LoVo (cell line): ENCODE measurements around the gene DIABLO.
"Not testable (repeated sequence)": the region's sequence is repeated elsewhere in the genome, so short reads cannot be mapped to it uniquely, and the experiment has no call there.

Source experiments
- DNase-seq: peaks from one replicate; pipeline ENCODE4 v3.0.0-alpha.2; 2016; ENCODE audit warnings: low spot score

DIABLO gene

DNA sequence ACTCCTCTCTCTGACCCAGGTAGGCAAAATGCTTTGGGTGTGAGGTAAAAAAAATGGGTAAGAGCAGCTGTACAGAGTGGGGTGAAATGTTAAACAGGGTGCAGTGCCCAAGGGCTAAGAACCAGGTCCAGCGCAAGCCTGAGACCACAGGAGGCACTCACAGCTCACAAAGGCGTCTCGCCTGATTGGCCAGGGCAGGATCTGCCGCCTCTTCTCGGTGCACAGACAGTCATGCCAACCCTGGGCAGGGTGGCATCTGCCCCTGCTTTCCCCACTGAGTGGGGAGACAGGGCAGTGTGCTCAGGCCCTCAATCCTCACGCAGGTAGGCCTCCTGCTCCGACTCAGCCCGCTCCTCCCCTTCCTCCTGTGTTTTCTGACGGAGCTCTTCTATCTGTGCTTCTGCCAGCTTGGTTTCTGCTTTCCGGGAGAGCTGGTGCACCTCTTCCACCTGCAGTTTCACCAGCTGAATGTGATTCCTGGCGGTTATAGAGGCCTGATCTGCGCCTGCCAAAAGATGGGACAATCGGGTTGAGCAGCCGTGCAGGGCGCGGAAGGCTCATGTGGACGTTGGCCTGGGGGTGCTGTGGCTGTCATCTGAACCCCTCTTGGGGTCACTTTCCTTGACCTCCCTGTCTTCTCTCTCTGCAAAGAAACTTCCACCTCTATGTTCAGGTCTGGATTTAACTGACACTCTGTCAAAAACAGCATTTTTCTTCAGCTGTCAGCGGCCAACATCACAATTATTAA, 17.6 kb downstream of the DIABLO start:
- no peak for DNase-seq

DNA sequence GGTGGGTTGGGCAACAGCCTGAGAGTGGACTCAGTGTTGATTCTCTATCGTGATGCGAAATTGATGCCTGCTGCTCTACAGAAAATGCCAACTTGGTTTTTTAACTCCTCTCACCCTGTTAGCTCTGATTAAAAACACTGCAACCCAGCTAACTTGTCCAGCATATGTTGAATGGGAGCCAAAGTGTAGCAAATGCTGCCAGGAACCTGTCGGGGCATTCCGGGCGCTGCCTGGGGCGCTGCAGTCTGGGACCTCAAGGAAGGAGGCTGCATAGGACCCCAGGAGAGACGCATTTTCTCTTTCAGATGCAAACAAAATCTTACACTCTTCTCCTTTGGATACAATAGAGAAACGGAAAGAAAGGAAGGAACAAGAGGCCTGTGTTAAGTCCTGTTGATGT, 18.5 kb downstream of the DIABLO start:
- DNase-seq = no peak

DNA sequence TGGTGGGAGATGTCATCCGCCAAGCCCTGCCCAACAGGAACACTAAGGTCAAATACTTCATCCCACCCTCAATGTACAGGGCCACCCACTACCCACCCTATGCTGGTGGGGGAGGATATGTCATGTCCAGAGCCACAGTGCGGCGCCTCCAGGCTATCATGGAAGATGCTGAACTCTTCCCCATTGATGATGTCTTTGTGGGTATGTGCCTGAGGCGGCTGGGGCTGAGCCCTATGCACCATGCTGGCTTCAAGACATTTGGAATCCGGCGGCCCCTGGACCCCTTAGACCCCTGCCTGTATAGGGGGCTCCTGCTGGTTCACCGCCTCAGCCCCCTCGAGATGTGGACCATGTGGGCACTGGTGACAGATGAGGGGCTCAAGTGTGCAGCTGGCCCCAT, 18.9 kb downstream of the DIABLO start:
- no peak for DNase-seq

DNA sequence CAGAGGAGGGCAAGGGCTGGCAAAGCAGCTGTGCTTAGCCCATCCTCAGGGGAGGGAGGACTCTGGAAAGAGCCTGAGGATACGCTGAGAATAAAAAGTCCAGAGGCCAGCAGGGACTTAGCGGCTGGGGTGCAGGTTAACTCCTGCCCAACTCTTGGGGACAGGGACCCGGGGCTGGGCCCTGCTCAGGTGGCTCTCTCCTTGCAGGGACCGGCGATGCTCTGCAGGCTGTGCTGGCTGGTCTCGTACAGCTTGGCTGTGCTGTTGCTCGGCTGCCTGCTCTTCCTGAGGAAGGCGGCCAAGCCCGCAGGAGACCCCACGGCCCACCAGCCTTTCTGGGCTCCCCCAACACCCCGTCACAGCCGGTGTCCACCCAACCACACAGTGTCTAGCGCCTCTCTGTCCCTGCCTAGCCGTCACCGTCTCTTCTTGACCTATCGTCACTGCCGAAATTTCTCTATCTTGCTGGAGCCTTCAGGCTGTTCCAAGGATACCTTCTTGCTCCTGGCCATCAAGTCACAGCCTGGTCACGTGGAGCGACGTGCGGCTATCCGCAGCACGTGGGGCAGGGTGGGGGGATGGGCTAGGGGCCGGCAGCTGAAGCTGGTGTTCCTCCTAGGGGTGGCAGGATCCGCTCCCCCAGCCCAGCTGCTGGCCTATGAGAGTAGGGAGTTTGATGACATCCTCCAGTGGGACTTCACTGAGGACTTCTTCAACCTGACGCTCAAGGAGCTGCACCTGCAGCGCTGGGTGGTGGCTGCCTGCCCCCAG, 19.6 kb downstream of the DIABLO start:
- DNase-seq = no peak

DNA sequence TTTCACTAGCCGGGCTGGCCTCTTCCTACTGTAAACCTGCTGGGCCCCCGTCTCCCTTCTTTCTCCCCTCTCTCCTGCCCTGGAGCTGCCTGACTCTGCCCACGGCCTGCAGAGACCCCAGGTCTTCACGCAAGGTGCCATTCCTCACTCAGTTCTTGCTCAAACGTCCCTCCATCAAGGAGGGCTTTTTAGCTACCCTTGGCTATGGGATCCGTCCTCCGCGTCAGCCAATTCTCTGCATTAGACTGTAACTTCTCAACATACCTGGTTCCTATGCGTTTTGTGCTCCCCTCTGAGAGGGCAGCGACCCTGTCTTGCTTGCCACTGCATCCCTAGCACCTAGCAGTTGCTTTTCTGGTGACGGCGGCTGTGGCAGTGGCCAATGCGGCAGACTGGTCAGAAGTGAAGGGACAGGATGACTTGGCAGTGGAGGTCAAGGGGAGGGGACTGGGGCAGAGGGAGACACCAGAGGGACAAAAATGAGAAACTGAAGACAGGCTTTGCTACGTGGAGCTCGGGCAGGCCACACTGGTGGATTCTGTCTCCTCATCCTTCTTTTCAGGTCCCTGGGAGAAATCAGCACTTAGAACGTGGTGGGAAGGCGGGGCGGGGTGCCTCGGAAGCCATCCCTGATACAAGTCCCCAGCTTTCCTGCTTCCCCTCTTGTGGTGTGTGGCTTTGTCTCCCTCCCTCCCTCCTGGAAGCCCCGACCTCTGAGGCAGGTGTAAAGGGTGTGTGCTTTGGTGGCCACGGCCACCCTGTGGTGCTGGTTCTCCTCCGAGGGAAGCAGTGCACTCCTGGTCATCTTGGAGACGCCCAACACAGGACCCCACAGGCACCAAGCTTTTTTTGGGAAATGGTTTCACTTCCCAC, 20.6 kb downstream of the DIABLO start:
- no peak for DNase-seq

DNA sequence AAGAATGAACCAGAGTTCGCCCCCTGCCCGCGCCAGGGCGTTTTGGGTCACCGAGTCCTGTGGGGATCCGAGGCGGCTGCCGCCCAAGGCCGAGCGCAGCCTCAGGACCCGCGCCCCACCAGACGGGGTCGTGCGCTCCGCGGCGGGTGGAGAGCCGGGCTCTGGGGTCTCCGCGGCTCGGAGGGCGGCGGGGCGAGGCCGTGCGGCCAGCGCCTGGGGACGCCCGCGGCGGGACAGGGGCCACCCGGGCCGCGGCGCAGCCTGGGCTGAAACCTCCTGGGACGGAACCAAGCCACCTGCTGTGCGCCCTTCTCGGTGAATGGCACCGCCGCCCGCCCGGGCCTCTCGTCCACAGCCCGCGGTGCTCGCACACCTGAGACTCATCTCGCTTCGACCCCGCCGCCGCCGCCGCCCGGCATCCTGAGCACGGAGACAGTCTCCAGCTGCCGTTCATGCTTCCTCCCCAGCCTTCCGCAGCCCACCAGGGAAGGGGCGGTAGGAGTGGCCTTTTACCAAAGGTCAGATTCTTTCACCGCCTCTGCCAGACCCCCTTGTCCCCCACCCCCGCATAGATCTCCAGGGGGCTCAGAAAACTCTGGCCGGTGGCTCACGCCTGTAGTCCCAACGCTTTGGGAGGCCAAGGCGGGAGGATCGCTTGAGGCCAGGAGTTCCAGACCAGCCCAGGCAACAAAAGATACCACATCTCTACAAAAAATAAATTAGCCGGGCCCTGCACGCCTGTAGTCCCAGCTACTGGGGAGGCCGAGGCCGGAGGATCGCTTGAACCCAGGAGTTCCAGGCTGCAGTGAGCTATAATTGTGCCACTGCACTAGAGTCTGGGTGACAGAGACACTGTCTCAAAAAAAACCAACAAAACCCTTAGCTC, 21.4 kb downstream of the DIABLO start:
- no peak for DNase-seq

DNA sequence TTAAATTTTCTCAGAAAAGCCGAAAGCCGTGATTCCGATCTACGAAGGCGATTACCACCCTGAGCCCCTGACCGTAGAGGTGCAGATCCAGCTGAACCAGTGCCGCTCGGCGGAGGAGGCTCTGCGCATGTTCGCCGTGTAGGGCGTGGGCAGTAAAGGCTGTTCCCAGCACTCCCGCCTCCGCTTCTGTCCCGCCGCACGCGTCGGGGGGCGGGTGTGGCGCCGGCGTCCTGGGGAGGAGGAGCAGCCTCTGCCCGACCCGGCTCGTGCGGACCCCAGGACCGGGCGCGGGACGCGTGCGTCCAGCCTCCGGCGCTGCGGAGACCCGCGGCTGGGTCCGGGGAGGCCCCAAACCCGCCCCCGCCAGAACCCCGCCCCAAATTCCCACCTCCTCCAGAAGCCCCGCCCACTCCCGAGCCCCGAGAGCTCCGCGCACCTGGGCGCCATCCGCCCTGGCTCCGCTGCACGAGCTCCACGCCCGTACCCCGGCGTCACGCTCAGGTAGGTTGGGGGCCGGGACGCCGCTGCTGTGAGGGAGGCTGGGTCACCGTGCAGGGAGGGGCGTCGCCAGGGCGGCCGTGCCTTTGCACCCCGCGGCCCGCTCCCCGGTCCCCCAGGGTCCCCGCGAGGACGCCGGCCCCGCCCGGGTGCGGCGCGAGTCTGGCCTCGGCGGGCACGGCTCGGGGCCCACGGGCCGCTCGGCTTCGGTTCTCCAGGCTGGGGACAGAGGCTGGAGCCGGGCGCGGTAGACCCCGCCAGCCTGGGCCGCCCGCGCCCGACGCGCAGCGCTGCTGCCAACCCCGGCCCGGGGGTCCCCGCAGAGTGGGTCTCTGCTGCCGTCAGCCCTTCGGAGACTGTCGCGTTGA, 22.3 kb downstream of the DIABLO start, which contains the start of gene B3GNT4:
Gene B3GNT4 (plus strand): TSS at position 409 of the 866 bp plus-strand sequence. CDS start 910 bp downstream, outside the sequence.
- peak; percentile 84 for DNase-seq

DNA sequence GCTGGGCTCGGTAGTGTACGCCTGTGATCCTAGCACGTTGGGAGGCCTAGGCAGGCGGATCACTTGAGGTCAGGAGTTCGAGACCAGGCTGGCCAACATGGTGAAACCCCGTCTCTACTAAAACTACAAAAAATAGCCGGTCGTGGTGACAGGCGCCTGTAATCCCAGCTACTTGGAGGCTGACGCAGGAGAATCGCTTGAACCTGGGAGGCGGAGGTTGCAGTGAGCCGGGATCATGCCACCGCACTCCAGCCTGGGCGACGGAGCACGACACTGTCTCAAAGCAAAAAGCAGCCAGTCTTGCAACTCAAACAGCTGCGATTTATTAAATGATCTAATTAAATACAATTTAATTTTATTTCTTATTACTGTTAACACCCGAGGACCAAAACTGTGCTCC, 23.0 kb downstream of the DIABLO start:
- DNase-seq = not testable (repeated sequence)

DNA sequence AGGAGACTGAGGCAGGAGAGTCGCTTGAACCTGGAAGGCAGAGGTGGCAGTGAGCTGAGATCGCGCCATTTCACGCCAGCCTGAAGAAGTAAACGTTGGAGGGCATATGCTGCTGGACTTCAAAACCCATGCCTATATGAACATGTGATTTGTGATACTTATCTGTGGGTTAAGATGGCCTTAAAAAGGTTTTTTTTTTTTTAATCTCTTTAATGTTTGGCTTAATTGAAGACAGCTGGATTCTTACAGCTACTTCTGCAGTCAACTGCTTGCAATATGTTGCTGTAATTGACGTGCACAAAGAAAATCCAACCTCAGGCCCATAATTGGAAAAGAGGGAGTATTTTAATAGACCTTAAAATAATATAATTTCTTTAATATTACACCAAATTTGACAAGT, 23.8 kb downstream of the DIABLO start:
- DNase-seq = no peak

DNA sequence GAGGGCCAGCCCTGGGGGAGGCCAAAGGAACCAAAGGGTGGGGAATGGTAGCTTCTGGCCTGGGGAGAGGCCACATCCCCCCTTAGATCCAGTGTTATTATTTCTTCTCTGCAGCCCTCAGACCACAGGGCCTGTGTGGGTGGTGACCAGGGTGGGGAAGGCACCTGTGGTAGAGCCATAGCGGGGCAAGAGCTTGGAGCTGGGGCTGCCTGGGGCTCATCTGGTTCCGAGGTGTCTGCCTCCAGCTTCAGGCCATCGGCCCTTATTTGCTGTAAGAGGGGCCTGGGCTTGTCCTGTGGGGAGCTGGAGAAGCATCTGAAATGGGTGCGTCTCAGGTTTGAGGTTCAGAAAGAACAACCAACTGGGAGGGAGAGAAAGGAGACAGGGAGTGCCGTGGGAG, 24.5 kb downstream of the DIABLO start:
- no peak for DNase-seq

DNA sequence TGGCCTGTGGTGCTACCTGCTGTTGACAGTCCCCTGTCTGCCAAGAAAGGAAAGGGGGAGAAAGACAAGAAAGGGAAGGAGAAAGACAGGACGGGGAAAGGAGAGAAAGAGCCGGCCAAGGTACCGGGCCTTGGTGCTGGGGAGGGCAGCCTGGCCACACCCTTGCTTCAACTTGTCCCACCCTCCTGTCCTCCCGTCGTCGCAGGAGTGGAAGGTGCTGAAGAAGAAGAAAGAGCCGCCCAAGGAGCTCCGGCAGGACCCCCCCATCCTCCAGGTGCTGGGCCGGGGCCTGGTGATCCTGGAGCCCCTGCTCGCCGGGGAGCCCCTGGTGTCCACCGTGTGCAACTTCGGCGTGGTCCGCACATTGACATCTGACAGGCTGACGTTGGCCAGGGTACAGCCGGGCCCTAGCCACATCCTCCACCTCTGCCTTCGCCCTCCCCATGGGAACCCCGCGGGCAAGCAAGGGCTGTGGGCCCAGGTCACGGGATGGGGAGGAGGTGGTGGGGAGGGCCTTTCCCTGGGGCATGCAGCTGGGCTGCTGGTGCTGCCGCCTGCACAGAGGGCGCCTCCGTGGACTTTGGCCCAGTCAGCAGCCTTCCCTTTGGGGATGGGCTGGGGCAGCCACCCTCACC, 25.2 kb downstream of the DIABLO start:
- DNase-seq = no peak

DNA sequence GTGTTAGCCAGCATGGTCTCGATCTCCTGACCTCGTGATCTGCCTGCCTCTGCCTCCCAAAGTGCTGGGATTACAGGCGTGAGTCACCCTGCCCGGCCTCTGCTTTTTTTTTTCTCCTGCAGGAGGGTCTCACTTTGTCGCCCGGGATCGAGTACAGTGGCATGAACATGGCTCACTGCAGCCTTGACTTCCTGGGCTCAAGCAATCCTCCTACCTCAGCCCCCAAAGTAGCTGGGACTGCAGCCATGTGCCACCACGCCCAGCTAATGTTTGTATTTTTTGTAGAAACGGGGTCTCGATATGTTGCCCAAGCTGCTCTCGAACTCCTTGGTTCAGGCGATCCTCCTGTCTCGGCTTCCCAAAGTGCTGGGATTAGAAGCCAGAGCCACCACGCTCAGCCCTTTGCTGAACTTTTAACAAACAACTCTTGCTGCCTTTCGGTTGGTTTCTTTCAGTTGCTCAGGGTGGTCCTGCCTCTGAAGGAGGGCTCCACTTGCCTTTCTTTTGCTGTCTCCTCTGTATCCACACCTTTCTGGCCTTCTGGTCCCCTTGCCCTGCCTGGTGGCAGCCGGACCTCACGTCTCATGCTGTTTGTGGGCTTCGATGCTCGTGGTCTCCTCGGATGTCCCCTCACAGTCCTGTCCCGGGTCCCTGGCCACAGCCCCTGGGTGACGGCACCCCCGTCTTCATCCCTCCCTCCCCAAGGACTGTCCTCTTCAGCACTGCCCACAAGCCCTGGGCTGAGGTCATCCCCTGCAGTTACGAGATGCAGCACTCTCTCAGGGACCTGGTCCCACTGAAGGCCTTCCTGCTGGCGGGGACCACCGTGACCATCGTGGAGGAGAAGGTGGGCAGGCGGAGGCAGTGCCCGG, 26.1 kb downstream of the DIABLO start:
- no peak for DNase-seq

DNA sequence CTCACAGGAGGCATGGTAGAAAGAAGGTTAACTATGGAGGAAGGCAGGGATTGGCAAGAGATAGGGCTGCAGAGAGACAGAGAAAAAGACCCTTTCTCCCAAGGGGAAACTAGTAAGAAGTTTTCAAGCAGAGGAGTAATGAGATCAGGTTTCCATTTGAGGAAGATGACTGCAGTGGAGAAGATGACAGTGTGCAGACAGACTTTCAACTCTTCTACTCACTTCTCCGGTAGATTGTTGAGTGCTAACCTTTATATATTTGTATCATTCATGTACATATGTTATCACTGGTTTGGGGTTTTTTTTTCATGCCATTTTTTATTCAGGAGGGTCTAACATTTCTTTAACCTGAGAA, 28.3 kb downstream of the DIABLO start:
- no peak for DNase-seq

DNA sequence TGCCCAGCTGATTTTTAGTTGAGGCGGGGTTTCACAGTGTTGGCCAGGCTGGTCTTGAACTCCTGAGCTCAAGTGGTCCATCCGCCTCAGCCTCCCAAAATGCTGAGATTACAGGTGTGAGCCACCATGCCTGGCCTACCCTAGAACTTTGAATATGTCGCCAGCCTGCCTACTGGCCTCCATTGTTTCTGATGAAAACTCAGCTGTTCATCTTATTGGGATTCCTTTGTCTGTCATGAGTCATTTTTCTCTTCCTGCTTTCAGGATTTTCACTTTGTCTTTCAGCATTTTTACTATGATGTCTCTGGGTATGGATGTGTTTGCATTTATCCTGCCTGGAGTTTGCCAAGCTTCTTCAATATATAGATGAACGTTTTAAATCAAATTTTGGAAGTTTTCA, 30.4 kb downstream of the DIABLO start:
- DNase-seq = no peak

DNA sequence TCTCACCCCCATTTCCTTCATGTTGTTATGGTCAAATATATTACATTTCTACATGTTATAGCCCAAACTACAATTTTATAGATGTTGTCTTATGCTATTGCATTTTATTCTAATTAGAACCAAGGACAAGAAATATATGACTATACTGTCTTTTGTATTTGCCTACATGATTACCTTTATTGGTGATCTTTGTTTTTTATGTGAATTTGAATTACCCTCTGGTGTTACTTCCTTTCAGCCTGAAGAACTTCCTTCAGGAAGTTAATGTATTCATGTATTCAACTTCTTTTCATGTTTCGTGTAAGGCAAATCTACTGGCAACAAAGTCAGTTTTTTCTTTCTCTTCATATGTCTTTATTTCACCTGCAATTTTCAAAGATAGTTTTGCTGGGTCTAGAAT, 31.0 kb downstream of the DIABLO start:
- DNase-seq = no peak

DNA sequence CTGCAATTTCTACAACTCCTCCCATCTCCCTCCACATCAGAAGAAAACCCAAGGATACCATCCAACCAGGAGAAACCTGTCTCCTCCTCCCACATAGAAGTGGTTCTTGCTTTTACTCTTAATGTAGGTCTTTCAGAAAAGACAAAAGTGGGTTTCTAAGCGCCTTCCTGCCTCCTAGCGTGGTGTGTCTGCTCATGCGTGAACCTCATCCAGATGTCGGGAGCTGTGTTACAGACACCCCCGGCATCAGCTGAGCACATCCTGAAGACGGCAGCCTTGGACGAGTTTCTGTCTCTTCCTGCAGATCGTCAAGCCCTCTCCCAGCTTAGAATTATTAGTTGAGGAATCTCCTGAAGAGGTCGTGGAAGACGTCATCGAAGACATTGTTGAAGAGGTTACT, 33.4 kb downstream of the DIABLO start:
- DNase-seq = no peak

DNA sequence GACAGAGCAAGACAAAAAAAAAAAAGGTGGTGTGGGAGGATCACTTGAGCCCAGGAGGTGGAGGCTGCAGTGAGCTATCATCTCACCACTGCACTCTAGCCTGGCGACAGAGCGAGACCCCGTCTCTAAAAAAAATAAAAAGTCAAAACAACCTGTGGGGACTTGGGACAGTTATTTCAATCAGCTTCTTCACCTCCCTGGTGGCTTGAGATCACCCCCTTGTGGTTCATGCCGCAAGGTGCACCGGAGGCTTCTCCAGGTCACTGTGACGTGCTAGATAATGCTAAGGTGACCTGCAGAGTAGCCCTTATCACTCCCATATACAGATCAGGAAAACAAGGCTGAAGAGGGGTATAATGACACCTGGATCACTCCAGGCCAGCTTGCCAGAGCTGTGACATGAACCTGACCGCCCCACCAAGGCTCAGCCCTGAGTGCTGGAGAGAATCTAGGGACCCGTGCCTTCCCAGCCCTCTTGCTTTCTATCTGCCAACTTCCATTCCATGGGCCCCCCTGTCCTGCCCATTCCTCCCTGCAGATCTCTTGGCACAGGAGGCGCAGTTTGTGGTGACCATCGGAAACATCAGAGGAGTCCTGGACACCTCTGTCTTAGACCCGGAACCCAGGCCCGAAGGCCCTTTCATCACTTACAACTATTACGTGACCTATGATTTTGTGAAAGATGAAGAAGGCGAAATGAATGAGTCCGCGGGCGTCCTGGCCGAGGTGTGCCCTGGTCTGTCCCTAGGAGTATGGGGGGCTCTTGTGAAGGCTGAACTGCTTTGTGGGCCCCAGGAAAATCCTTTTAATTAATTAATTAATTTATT, 34.8 kb downstream of the DIABLO start:
- DNase-seq = peak; percentile 58
